ENCODE measurements around the gene CLTCL1. TPM values are rescaled to one million over a fixed set of nuclear protein-coding genes. Genes with fewer than 3 reads are reported as not detected.
A peak's percentile ranks its signal among the peaks of the same experiment; 100 is the strongest.

CLTCL1 gene
- total and polyA plus RNA-seq, 9 of the 15 experiments (the other 6 are each of a cell fraction or from before 2014, with no cell fraction given) = 1.1 to 11.7 (median 5.0) TPM

- no peak for TF ChIP-seq RNF219 (CRISPR knock-in tag; IDR thresholded peaks at IDR 0.05)
- 0 out of 2 replicates have a peak, but pooled peaks have one; percentile 25 for TF ChIP-seq EZH2 (IDR thresholded peaks at IDR 0.05; ENCODE audit: borderline replicate concordance, low read depth, low read length)
- no peak for TF ChIP-seq RBM34 (IDR thresholded peaks at IDR 0.05; ENCODE audit: borderline replicate concordance, insufficient read depth, low read length)
- no peak for TF ChIP-seq ZNF175 (CRISPR knock-in tag; IDR thresholded peaks at IDR 0.05; ENCODE audit: low read depth)
- no peak for TF ChIP-seq ID3 (CRISPR knock-in tag; IDR thresholded peaks at IDR 0.05)
- 0 out of 2 replicates have a peak, but pooled peaks have one; percentile 45 for TF ChIP-seq ID3 (tag; IDR thresholded peaks at IDR 0.05)
- TF ChIP-seq FOXK1 (CRISPR knock-in tag; IDR thresholded peaks at IDR 0.05; ENCODE audit: borderline replicate concordance) = peak; percentile 54; the same call in 1 of the 2 replicates
- no peak for TF ChIP-seq SMAD4 (CRISPR knock-in tag; conservative IDR thresholded peaks at IDR 0.05)
- 0 out of 2 replicates have a peak, but pooled peaks have one; percentile 34 for TF ChIP-seq ZNF408 (CRISPR knock-in tag; IDR thresholded peaks at IDR 0.05; ENCODE audit: low read depth)
- no peak for TF ChIP-seq ZNF431 (CRISPR knock-in tag; IDR thresholded peaks at IDR 0.05)
- 0 out of 2 replicates have a peak, but pooled peaks have one; percentile 35 for TF ChIP-seq TCF15 (CRISPR knock-in tag; IDR thresholded peaks at IDR 0.05)
- no peak for TF ChIP-seq NCOA1 (IDR thresholded peaks at IDR 0.05; ENCODE audit: low read depth)
- TF ChIP-seq MAZ (CRISPR knock-in tag; conservative IDR thresholded peaks at IDR 0.05 in 1 of 2, IDR thresholded peaks at IDR 0.05 in 1 of 2) = no peak
- peak; percentile 77; the same call in 1 of the 2 replicates for TF ChIP-seq ZNF224 (CRISPR knock-in tag; IDR thresholded peaks at IDR 0.05)
- no peak for TF ChIP-seq BDP1 (IDR thresholded peaks at IDR 0.05; ENCODE audit: insufficient read depth, insufficient read length)
- no peak; the same call in 1 of the 2 replicates for TF ChIP-seq ZC3H4 (CRISPR knock-in tag; IDR thresholded peaks at IDR 0.05; ENCODE audit: borderline replicate concordance)
- 0 out of 4 replicates have a peak, but pooled peaks of 1 of the 2 experiments have one; percentile 15 for TF ChIP-seq SIN3A (IDR thresholded peaks at IDR 0.05; ENCODE audit: borderline replicate concordance in 2 of 2, control insufficient read depth in 1 of 2, low read depth in 2 of 2, low read length in 2 of 2)
These were observed 13.7 kb downstream of the CLTCL1 start (continued) for GRCh38 chr22:19277785-19278184.
